HG03159 (cell line): ENCODE data around the gene CLASP1.

Experiments used
- ATAC-seq: cut with Tn5 transposase; IDR thresholded peaks from one replicate; pipeline ENCODE4 v1.9.1; 2021; ENCODE audit warnings: mild to moderate bottlenecking, moderate library complexity; ENCODE audit not compliant: unreplicated experiment

Gene CLASP1

DNA sequence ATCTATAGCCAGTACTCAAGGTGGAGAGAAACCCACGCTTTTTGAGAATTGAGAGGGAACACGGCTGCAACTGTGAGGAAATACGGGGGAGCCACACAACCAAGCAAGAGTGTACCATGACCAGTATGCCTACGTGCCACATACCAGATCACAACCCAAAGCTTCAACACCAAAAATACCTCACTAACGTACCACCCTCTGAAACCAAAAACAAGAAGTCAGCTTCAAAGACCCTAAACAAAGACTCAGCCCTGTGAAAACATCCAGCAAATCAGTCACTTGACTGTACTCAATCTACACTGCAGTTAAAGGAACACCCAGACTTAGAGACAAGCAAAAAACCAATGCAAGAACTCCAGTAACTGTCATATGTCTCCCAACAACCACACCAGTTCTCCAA is 101.6 kb downstream of the CLASP1 start:
- ATAC-seq = no peak

- ATAC-seq = no peak
These were observed 103.3 kb downstream of the CLASP1 start for GRCh38 chr2:121545913-121546312.

DNA sequence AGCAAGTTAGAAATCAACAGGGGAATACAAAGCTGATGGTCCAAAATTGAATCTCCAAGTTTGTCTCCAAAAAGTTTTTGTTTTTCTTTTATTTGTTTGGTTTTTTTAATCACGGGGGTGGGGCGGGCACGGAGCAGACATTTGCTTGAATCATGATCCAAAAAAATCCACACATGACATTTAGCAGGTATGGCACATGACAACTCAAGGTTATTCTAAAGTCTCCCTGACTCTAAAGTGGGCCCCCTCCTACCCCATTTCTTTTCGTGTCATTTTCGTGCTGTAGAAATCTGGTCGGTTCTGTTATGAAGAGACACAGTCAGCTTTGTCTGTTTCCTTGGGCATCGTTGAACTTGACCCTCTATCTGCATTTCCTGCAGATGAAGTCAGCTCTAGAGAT is 104.0 kb downstream of the CLASP1 start:
- no peak for ATAC-seq

GRCh38 chr2:121541495-121541894 is 107.8 kb downstream of the CLASP1 start:
- no peak for ATAC-seq

DNA sequence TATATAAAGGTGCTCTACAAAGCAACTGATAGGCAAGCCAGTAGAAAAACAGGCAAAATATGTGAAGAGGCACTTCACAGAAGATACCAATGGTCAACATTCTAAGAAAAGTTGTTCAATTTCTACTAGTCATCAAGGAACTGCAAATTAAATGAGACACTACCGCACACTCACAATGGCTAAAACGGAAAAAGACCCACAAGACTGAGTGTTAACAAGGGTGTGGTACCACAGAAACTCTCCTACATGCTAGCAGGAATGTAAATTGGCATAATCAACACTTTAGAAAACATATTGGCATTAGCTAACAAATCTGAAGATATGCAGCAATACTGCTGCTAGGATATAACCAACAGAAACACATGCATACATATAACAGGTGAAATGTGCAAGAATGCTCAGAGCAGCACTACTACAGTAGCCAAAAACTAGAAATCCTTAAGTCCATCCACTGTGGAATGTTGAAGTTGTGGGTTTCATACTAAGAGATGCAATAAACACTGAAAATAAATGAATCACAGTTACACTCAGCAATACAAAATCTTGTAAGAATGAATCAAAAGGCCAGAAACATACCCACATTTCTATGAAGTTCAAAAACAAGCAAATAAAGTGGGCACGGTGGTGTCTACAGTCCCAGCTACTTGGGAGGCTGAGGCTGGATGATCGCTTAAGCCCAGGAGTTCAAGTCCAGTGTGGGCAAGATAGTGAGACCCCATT is 109.4 kb downstream of the CLASP1 start:
- ATAC-seq = no peak

DNA sequence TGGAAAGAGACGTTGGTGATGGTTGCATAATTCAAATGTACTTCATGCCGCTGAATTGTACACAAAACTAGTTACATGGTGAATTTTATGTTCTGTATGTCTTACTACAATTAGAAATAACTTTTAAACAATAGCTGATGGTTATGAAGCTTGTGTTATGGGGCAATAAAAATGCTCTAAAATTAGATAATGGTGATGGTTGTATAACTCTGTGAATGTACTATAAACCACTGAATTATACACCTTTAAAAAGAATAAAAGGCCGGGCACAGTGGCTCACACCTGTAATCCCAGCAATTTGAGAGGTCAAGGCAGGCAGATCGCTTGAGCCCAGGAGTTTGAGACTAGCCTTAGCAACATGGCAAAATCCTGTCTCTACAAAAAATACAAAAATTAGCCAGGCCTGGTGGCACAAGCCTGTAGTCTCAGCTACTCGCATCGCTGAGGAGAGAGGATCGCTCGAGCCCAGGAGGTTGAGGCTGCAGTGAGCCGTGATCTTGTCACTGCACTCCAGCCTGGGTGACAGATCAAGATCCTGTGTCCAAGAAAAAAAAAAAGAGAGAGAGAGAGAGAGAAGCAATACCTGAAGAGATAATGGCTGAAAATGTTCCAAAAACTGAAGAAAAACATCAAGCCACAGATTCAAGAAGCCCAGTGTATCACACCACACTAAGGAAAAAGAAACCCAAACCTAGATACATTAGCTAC is 112.3 kb downstream of the CLASP1 start:
- no peak for ATAC-seq

- ATAC-seq = no peak
These were observed 112.9 kb downstream of the CLASP1 start for GRCh38 chr2:121536347-121536746.

- no peak for ATAC-seq
These were observed 115.3 kb downstream of the CLASP1 start for GRCh38 chr2:121534007-121534406.

DNA sequence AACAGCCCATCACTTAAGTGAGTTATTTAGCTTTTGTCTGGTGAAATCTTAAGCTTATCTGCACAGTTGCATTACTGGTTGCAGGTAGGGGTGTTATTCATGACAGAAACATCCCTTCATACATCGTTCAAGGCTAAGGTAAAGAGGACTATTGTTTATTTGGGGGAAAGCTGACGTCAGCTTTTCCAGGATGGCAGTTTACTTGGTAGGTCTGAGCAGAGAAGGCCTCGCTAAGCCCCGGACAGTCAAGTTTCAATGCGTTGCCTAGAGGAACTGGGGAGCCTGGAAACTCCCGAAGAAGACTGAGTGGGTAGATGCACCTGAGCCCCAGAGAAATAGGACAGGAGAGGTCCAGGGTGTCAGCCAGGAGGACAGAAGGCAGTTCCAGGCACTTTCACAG is 116.4 kb downstream of the CLASP1 start:
- ATAC-seq = no peak

- ATAC-seq = no peak
These were observed 116.9 kb downstream of the CLASP1 start for GRCh38 chr2:121532347-121532766.

- ATAC-seq = peak; percentile 56
These were observed 119.0 kb downstream of the CLASP1 start for GRCh38 chr2:121530212-121530705.

DNA sequence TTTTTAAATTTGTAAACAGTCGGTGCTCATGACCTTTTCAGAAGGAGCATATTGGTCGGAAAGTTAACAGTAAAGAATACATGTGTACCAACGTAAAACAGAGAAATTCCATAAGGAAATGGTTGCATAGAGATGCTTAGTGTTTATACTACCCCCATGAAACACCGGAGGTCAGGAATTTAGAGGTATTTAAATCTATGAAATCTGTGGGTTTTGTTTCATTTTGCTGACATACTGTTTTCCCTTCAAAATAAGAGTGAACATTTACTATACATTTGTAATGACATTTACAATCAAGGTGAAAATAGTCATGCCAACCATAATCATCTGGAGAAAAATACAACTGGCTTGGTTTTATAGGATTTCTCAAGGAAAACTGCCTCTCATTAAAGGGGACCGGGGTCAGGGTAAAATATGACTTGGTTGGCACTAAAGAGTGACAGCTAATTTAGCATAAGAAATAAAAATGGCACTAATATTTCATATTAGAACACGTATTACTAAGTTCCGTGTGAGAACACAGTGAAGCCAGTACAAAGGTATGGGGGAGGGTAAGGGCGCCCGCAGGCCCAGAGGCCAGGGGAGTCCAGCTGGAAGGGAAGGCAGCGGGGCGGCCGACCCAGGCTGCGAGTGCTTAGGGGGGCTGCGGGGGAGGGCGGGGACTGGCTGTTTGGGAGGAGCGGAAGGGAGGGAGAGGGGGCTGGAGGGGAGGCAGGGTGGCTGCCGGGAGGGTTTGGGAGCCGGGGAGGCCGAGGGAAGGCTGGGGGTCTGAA is 119.6 kb downstream of the CLASP1 start:
- ATAC-seq = peak; percentile 3

GRCh38 chr2:121527009-121527682 is 122.1 kb downstream of the CLASP1 start:
- ATAC-seq = no peak

DNA sequence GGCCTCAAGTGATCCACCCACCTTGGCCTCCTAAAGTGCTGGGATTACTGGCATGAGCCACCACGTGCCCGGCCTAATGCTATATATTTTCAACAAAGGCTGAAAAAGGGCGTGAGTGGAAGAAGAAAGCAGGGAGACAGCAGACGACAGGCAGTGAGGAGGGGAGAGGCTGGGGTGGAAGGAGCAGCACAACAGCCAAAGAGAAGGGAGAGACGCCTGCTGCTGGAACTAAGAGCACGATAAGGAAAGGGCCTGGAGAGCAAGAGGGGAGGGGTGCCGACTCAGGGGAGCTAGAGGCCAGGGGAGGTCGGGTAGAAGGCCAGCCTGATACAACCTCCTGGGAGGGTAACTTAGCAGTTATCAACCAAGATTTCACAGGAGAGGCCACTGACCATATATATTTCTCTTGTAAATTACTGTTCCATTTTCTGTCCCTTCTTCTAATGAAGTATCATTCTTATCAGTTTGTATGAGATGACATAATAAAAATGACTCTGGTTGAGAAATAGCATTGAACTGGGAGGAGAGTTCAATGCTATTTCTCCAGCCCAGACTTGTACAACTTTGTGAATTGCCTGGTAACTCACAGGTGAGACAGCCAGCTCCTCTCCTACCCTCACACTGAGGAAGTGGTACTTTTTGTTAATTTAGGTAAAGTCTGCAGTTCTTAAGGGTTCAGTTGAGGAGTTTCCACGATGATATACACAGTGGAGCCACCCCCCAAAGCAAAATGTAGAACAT is 124.4 kb downstream of the CLASP1 start:
- no peak for ATAC-seq

DNA sequence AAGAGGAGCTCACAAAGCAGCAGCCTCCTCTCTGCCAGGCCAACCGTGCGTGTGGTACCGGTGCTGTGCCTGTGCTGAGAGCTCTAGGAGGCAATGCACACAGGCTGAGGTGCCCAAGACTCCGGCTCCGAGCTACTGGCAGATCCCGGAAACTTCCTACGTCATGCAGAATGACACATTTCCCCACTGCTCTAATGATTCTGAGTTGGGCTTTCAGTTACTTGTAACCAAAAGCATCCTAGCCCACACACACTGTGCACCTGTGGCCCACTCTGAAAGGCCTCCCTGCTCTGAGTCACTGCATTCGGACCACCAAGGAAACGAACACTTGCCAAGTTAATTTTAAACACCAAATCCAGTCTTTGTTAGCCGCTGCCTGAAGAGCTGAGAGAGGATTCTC is 127.9 kb downstream of the CLASP1 start:
- ATAC-seq = no peak

GRCh38 chr2:121520641-121520994 is 128.6 kb downstream of the CLASP1 start:
- ATAC-seq = no peak

- no peak for ATAC-seq
These were observed 129.3 kb downstream of the CLASP1 start for GRCh38 chr2:121519732-121520640.

DNA sequence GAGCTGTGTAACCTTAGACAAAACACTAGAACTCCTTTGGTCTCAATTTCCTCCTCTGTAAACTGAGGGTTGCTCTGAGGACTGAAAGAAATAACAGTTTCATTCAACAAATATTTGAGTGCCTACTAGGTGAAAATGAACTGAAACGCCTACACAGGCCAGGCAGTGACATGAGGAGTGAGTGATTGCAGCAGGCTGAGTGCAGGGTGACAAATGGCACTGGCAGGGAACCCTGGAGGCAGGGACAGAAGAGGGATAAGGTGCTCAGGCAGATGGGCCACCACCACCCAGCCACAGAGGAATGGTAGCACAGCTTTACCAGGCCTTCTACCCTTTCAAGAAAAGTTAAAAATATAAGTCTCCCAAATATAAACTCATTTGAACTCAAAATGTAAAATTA is 130.1 kb downstream of the CLASP1 start:
- no peak for ATAC-seq

DNA sequence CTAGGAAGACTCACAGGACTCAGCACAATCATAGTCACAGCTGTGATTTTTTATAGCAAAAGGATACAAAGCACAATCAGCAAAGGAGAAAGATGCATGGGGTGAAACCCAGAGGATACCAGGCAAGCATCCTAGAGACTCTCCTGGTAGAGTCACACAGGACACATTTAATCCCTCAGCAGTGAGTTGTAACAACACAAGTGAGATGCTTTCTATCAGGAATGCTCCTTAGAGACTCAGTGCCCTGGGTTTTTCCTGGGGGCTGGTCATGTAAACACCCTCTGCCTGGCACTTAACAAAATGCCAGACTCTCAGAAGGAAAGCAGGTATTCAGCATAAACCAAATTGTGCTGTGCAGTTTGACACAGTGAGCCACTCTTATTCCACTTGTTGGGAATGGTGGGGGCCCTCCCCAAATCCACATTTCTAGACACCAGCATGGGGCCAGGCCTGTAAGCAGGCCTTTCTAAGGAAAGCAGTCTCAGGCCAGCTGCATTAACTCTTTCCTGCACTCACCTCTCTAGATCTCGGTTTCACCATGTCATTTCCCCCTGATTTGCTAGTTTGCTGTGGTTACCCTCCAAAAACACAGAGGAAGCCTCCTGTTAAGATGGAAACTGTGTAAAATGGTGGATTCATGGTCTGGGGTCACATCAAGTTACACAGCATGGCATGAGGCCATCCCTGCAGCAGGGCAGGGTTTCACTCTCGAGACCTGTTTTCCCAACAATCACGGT is 135.5 kb downstream of the CLASP1 start:
- no peak for ATAC-seq
